Measurements from ENCODE around the gene BMPR2. TPM values are rescaled to one million over a fixed set of nuclear protein-coding genes. Genes with fewer than 3 reads are reported as not detected.
"Not testable (repeated sequence)": the region's sequence is repeated elsewhere in the genome, so short reads cannot be mapped to it uniquely, and the experiment has no call there.

BMPR2 gene
- polyA plus RNA-seq, 1 donor (not counting 4 experiments of a cell fraction or from before 2014, with no cell fraction given): 31.9 TPM

DNA sequence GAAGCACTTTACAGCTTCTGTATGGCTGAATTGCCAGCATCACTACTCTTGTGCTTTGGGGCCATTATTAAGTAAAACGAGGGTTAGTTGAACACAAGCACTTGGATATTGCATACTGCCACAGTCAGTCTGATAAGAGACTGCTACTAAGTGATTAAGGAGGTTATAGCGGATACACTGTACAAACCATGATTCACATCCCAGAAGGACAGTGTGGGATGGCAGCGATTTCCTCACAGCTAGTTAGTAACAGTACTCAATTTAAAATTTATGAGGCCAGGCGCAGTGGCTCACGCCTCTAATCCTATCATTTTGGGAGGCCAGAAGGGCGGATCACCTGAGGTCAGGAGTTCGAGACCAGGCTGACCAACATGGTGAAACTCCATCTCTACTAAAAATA, 2.6 kb upstream of the BMPR2 start:
- Histone ChIP-seq H4K20me1 (ENCODE audit: control insufficient read depth, extremely low read depth, insufficient read depth, low read length) (no peaks in the 10 kb centered on the region), H3K9me3 (ENCODE audit: control insufficient read depth, low read depth, low read length) (no peaks in the 10 kb centered on the region), H3K27me3 (ENCODE audit: control insufficient read depth, extremely low read depth, insufficient read depth, low read length) (no peaks in the 10 kb centered on the region), H3K4me1 (ENCODE audit: control insufficient read depth, extremely low read depth, insufficient read depth, low read length) (peaks cover 8% of the 10 kb centered on the region), H3K27ac (ENCODE audit: control insufficient read depth, insufficient read depth, low read length) (no peak overlapping the region), H3K36me3 (ENCODE audit: control insufficient read depth in 2 of 2, extremely low read depth in 1 of 2, insufficient read depth in 2 of 2, low read length in 2 of 2) (no peaks in the 10 kb centered on the region), H3K4me2 (ENCODE audit: control insufficient read depth, extremely low read depth, insufficient read depth, low read depth, low read length) (no peak overlapping the region), H3K9me1 (ENCODE audit: control insufficient read depth, extremely low read depth, insufficient read depth, low read length) (no peaks in the 10 kb centered on the region), H3K79me2 (ENCODE audit: control insufficient read depth, insufficient read depth, low read length) (peaks cover 23% of the 10 kb centered on the region), H3K4me3 (ENCODE audit: control insufficient read depth in 2 of 3, extremely low read depth in 1 of 3, insufficient read depth in 2 of 3, low read depth in 1 of 3, low read length in 3 of 3) (no peak overlapping the region), H2AFZ (ENCODE audit: control insufficient read depth, low read length) (no peak overlapping the region), H3K9ac (ENCODE audit: control insufficient read depth, extremely low read depth, insufficient read depth, low read length) (no peak overlapping the region)
- dilution Hi-C loops (cut with MboI; ENCODE audit: extremely low pct_ligation_motif_present, low sequenced_read_pairs): no loop called here
- TF ChIP-seq CTCF (optimal IDR thresholded peaks at IDR 0.05 in 1 of 3, IDR thresholded peaks at IDR 0.05 in 1 of 3, conservative IDR thresholded peaks at IDR 0.05 in 1 of 3; ENCODE audit: extremely low read depth in 1 of 3, insufficient read depth in 2 of 3, low read length in 3 of 3): no peak
- no peak for TF ChIP-seq EZH2 (IDR thresholded peaks at IDR 0.05; ENCODE audit: low read length)
- no peak for FAIRE-seq
- DNase-seq (ENCODE audit: low read depth, low spot score): no peak

DNA sequence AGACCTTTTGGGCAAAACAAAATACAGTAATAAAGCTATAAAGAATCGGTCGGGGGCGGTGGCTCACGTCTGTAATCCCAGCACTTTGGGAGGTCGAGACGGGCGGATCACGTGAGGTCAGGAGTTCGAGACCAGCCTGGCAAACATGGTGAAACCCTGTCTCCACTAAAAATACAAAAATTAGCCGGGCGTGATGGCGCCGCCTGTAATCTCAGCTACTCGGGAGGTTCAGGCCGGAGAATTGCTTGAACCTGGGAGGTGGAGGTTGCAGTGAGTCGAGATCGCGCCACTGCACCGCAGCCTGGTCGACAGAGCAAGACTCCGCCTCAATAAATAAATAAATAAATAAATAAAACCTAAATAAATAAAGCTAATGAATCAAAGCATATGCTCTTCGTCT, 1.7 kb upstream of the BMPR2 start:
- H3K36me3 ChIP-seq (ENCODE audit: control insufficient read depth in 2 of 2, extremely low read depth in 1 of 2, insufficient read depth in 2 of 2, low read length in 2 of 2); H3K27me3 ChIP-seq (ENCODE audit: control insufficient read depth, extremely low read depth, insufficient read depth, low read length); FAIRE-seq; dilution Hi-C loops (cut with MboI; ENCODE audit: extremely low pct_ligation_motif_present, low sequenced_read_pairs); H3K27ac ChIP-seq (ENCODE audit: control insufficient read depth, insufficient read depth, low read length); H4K20me1 ChIP-seq (ENCODE audit: control insufficient read depth, extremely low read depth, insufficient read depth, low read length); H3K9me3 ChIP-seq (ENCODE audit: control insufficient read depth, low read depth, low read length); H2AFZ ChIP-seq (ENCODE audit: control insufficient read depth, low read length); H3K9ac ChIP-seq (ENCODE audit: control insufficient read depth, extremely low read depth, insufficient read depth, low read length); DNase-seq (ENCODE audit: low read depth, low spot score); H3K9me1 ChIP-seq (ENCODE audit: control insufficient read depth, extremely low read depth, insufficient read depth, low read length): not testable (repeated sequence)
- Histone ChIP-seq H3K4me3 (ENCODE audit: control insufficient read depth in 2 of 3, extremely low read depth in 1 of 3, insufficient read depth in 2 of 3, low read depth in 1 of 3, low read length in 3 of 3) (peak overlapping the region in 1 of 3 experiments; percentile 99), H3K4me1 (ENCODE audit: control insufficient read depth, extremely low read depth, insufficient read depth, low read length) (peaks cover 10% of the 10 kb centered on the region), H3K4me2 (ENCODE audit: control insufficient read depth, extremely low read depth, insufficient read depth, low read depth, low read length) (peak overlapping the region; percentile 98), H3K79me2 (ENCODE audit: control insufficient read depth, insufficient read depth, low read length) (peaks cover 32% of the 10 kb centered on the region)

- Histone ChIP-seq H3K4me3 (ENCODE audit: control insufficient read depth in 2 of 3, extremely low read depth in 1 of 3, insufficient read depth in 2 of 3, low read depth in 1 of 3, low read length in 3 of 3) (peak overlapping the region; percentile 89 to 99 (median 98)), H3K9me3 (ENCODE audit: control insufficient read depth, low read depth, low read length) (no peaks in the 10 kb centered on the region), H3K27me3 (ENCODE audit: control insufficient read depth, extremely low read depth, insufficient read depth, low read length) (no peaks in the 10 kb centered on the region), H3K79me2 (ENCODE audit: control insufficient read depth, insufficient read depth, low read length) (peaks cover 39% of the 10 kb centered on the region), H2AFZ (ENCODE audit: control insufficient read depth, low read length) (peak overlapping the region; percentile 81), H3K27ac (ENCODE audit: control insufficient read depth, insufficient read depth, low read length) (peak overlapping the region; percentile 96), H3K9me1 (ENCODE audit: control insufficient read depth, extremely low read depth, insufficient read depth, low read length) (no peaks in the 10 kb centered on the region), H3K4me2 (ENCODE audit: control insufficient read depth, extremely low read depth, insufficient read depth, low read depth, low read length) (peak overlapping the region; percentile 98), H3K36me3 (ENCODE audit: control insufficient read depth in 2 of 2, extremely low read depth in 1 of 2, insufficient read depth in 2 of 2, low read length in 2 of 2) (no peaks in the 10 kb centered on the region), H3K9ac (ENCODE audit: control insufficient read depth, extremely low read depth, insufficient read depth, low read length) (peak overlapping the region; percentile 95), H4K20me1 (ENCODE audit: control insufficient read depth, extremely low read depth, insufficient read depth, low read length) (no peaks in the 10 kb centered on the region), H3K4me1 (ENCODE audit: control insufficient read depth, extremely low read depth, insufficient read depth, low read length) (peaks cover 14% of the 10 kb centered on the region)
- no peak for FAIRE-seq
- TF ChIP-seq EZH2 (IDR thresholded peaks at IDR 0.05; ENCODE audit: low read length): no peak
- TF ChIP-seq CTCF (optimal IDR thresholded peaks at IDR 0.05 in 1 of 3, IDR thresholded peaks at IDR 0.05 in 1 of 3, conservative IDR thresholded peaks at IDR 0.05 in 1 of 3; ENCODE audit: extremely low read depth in 1 of 3, insufficient read depth in 2 of 3, low read length in 3 of 3): no peak
- DNase-seq (ENCODE audit: low read depth, low spot score): no peak
- dilution Hi-C loops (cut with MboI; ENCODE audit: extremely low pct_ligation_motif_present, low sequenced_read_pairs): no loop called here
Measured at GRCh38 chr2:202375033-202375608, 1.0 kb upstream of the BMPR2 start.

All from keratinocyte (primary cell).